Loucy (cell line): ENCODE data around the gene MFGE8.

Experiments
- H2AFZ ChIP-seq: fragments of 200-600 bp; sonication (generic); 2 replicates; pipeline ENCODE4 v1.6.0; 2016; ENCODE audit warnings: antibody characterized with exemption, mild to moderate bottlenecking, low read length, moderate library complexity
- H3F3A ChIP-seq: fragments of 200-600 bp; 2 replicates; pipeline ENCODE4 v1.6.0; 2016; ENCODE audit warnings: antibody characterized with exemption, low read depth, mild to moderate bottlenecking
- H3K27me3 ChIP-seq: fragments of 200-600 bp; sonication (generic); 2 replicates; pipeline ENCODE4 v1.6.1; 2014; ENCODE audit warnings: low read length, mild to moderate bottlenecking; ENCODE audit not compliant: insufficient read depth, poor library complexity, severe bottlenecking
- H3K36me3 ChIP-seq: fragments of 200-600 bp; sonication (generic); 2 replicates; pipeline ENCODE4 v1.6.1; 2016; ENCODE audit warnings: low read length; ENCODE audit not compliant: insufficient read depth
- H3K4me1 ChIP-seq: fragments of 200-600 bp; sonication (generic); 2 replicates; pipeline ENCODE4 v1.5.1; 2014; ENCODE audit warnings: low read length, mild to moderate bottlenecking; ENCODE audit not compliant: insufficient read depth, poor library complexity, severe bottlenecking
- H3K4me2 ChIP-seq: fragments of 200-600 bp; sonication (generic); 2 replicates; pipeline ENCODE4 v1.6.0; 2014; ENCODE audit warnings: antibody characterized with exemption, low read length, low read depth, mild to moderate bottlenecking; ENCODE audit not compliant: poor library complexity, severe bottlenecking
- H3K4me3 ChIP-seq: fragments of 200-600 bp; sonication (generic); 2 replicates; pipeline ENCODE4 v1.5.1; 2014; ENCODE audit warnings: low read length, mild to moderate bottlenecking, mixed read lengths; ENCODE audit not compliant: poor library complexity, severe bottlenecking
- H3K79me2 ChIP-seq: fragments of 200-600 bp; sonication (generic); 2 replicates; pipeline ENCODE4 v1.6.1; 2014; ENCODE audit warnings: low read length; ENCODE audit not compliant: insufficient read depth
- H3K9ac ChIP-seq: fragments of 200-600 bp; sonication (generic); 2 replicates; pipeline ENCODE4 v1.6.0; 2014; ENCODE audit warnings: mild to moderate bottlenecking, low read depth, low read length, moderate library complexity; ENCODE audit not compliant: poor library complexity, severe bottlenecking
- H3K9me2 ChIP-seq: fragments of 200-600 bp; sonication (generic); replicated peaks from 2 replicates; pipeline ENCODE4 v1.6.1; 2016; ENCODE audit warnings: low read depth, low read length, mixed read lengths
- H3K9me3 ChIP-seq: fragments of 200-600 bp; sonication (generic); 2 replicates; pipeline ENCODE4 v1.6.1; 2014; ENCODE audit warnings: mild to moderate bottlenecking, antibody characterized with exemption, low read length, low read depth; ENCODE audit not compliant: insufficient read depth
- H4K20me1 ChIP-seq: fragments of 200-600 bp; sonication (generic); 2 replicates; pipeline ENCODE4 v1.6.0; 2014; ENCODE audit warnings: antibody characterized with exemption, low read length, mild to moderate bottlenecking; ENCODE audit not compliant: insufficient read depth, poor library complexity, severe bottlenecking
- EZH2phosphoT487 ChIP-seq: fragments of 200-600 bp; IDR thresholded peaks from 2 replicates; pipeline ENCODE4 v1.6.1; 2018; ENCODE audit warnings: antibody characterized with exemption, mild to moderate bottlenecking, moderate library complexity, borderline replicate concordance
- TF ChIP-seq, protein P1 (sequence below): fragments of 200-600 bp; sonication (generic); conservative IDR thresholded peaks from 2 replicates; pipeline ENCODE4 v1.5.1; 2014; ENCODE audit warnings: mild to moderate bottlenecking, antibody characterized with exemption, low read length

The MFGE8 gene

DNA sequence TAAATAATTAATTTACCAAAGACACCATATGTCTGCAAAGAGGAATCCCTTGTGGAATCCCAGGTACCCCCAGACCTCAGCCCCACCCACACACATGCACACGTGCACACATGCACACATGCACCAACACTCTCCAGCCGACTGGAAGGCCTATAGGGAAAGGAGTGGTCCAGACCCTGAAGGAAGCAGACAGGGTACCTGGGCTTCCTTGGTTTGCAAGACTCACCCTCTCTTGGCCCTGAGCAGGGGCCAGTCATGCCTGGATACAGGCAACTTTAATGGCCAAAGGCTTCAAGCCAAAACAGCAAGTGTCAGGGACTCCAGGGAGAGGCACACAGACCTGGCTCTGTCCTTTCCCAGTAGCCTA lies 8.9 kb downstream of the MFGE8 start:
- peak overlapping the region; percentile 53 for H3K4me2 ChIP-seq
- TF ChIP-seq, protein P1, sequence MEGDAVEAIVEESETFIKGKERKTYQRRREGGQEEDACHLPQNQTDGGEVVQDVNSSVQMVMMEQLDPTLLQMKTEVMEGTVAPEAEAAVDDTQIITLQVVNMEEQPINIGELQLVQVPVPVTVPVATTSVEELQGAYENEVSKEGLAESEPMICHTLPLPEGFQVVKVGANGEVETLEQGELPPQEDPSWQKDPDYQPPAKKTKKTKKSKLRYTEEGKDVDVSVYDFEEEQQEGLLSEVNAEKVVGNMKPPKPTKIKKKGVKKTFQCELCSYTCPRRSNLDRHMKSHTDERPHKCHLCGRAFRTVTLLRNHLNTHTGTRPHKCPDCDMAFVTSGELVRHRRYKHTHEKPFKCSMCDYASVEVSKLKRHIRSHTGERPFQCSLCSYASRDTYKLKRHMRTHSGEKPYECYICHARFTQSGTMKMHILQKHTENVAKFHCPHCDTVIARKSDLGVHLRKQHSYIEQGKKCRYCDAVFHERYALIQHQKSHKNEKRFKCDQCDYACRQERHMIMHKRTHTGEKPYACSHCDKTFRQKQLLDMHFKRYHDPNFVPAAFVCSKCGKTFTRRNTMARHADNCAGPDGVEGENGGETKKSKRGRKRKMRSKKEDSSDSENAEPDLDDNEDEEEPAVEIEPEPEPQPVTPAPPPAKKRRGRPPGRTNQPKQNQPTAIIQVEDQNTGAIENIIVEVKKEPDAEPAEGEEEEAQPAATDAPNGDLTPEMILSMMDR: no peak
- peaks cover 24% of the 10 kb centered on the region; the same call in 1 of the 2 replicates for H3K79me2 ChIP-seq
- H3K9me2 ChIP-seq: no peaks in the 10 kb centered on the region
- H3K36me3 ChIP-seq: peaks cover 37% of the 10 kb centered on the region; the same call in 1 of the 2 replicates
- no peaks in the 10 kb centered on the region for H3K9me3 ChIP-seq
- no peaks in the 10 kb centered on the region for H3K27me3 ChIP-seq
- H3K4me3 ChIP-seq: peak overlapping the region; percentile 22
- H3K4me1 ChIP-seq: peaks cover 11% of the 10 kb centered on the region
- peak overlapping the region; percentile 31 for H3K9ac ChIP-seq
- H4K20me1 ChIP-seq: peaks cover 11% of the 10 kb centered on the region
- H3F3A ChIP-seq: no peaks in the 10 kb centered on the region
- no peak overlapping the region for H2AFZ ChIP-seq

DNA sequence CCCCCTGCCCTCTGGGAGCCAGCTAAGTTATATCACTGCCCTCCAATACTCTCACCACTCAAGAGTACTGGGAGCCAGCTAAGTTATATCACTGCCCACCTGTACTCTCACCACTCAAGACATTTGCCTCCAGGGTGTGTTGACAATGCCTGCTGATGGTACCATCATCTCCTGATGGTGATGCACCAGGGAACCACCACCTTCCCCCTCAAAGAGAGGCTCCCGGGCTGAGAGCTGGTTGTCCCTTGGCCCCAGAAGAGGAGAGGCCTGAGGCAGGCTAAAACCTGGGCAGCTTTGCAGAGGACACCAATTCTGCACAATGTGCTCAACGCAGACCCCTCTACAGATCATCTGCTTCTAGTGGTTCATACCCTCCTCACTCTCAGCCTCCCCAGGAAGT lies 10.3 kb downstream of the MFGE8 start:
- TF ChIP-seq, protein P1: no peak
- TF ChIP-seq EZH2phosphoT487: no peak
- H3K9me3 ChIP-seq: no peaks in the 10 kb centered on the region
- H3K4me2 ChIP-seq: no peak overlapping the region
- H3K79me2 ChIP-seq: peaks cover 10% of the 10 kb centered on the region; the same call in 1 of the 2 replicates
- H3K36me3 ChIP-seq: peaks cover 37% of the 10 kb centered on the region; the same call in 1 of the 2 replicates
- no peaks in the 10 kb centered on the region for H3K27me3 ChIP-seq
- no peaks in the 10 kb centered on the region for H3F3A ChIP-seq
- H3K9ac ChIP-seq: no peak overlapping the region
- no peaks in the 10 kb centered on the region for H3K9me2 ChIP-seq
- H3K4me1 ChIP-seq: peaks cover 7% of the 10 kb centered on the region
- H4K20me1 ChIP-seq: peaks cover 8% of the 10 kb centered on the region
- H2AFZ ChIP-seq: no peak overlapping the region
- H3K4me3 ChIP-seq: no peak overlapping the region

DNA sequence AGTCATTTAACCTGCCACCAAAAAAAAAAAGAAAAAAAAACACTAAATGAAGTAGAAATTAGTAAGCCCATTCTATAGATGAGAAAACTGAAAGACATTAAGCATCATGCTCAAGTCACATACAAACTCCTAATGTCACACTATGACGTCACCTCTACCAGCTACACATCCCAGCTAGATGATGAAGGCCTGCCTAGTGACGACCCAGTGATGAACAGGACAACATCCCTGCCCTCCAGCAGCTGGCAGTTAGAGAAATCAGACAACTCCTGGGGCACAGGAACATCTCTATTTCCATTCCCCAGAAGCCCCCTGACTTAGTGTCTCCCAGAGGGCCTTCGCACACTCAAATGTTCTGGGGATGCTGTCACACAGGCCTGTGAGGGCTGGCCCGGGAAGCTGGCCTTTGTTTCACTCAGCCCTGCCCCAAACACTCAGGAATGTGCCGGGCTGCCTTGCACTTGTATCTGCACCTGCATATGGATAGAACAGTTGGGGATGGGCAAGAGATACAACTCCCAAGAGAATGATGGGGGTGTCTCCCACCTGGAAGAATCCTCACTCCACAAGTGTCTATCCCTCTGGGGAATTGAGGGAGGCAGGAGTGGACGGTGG lies 10.9 kb downstream of the MFGE8 start:
- Histone ChIP-seq H3K9ac (no peak overlapping the region), H3K9me2 (no peaks in the 10 kb centered on the region), H3K4me2 (no peak overlapping the region), H3K36me3 (peaks cover 37% of the 10 kb centered on the region; the same call in 1 of the 2 replicates), H3K79me2 (peaks cover 5% of the 10 kb centered on the region; the same call in 1 of the 2 replicates), H3K27me3 (no peaks in the 10 kb centered on the region), H3K4me1 (peaks cover 11% of the 10 kb centered on the region), H3K4me3 (no peak overlapping the region), H3K9me3 (no peaks in the 10 kb centered on the region), H2AFZ (no peak overlapping the region), H3F3A (no peaks in the 10 kb centered on the region), H4K20me1 (peaks cover 6% of the 10 kb centered on the region)
- no peak for TF ChIP-seq EZH2phosphoT487
- TF ChIP-seq, protein P1: no peak
